Heart right ventricle (tissue), 16 donors: ENCODE measurements around the gene ITM2C. TPM values are rescaled to one million over a fixed set of nuclear protein-coding genes. Genes with fewer than 3 reads are reported as not detected.

ENCODE experiments used
- ATAC-seq, 8 donors: fragments of 200-7000 bp; cut with Tn5 transposase; one replicate each; pipeline ENCODE4 v1.9.1; 2020; ENCODE audit warnings: mild to moderate bottlenecking in 8 of 8, moderate library complexity in 8 of 8, moderate number of reproducible peaks in 1 of 8
- DNase-seq, 2 donors: peaks; one replicate each; pipeline ENCODE4 v3.0.0-alpha.2; 2020
- H3K27ac ChIP-seq, 10 donors: fragments of 200-600 bp; sonication (generic) in 2 of 10; one replicate each; pipeline versions ENCODE4 v1.5.0 to v1.8.0; 2020 to 2022; ENCODE audit warnings: mild to moderate bottlenecking in 3 of 10
- H3K27me3 ChIP-seq, 7 donors: fragments of 200-600 bp; one replicate each; pipeline ENCODE4 v1.8.0; 2021 to 2022; ENCODE audit warnings: mild to moderate bottlenecking in 2 of 7
- H3K36me3 ChIP-seq, 9 donors: fragments of 200-600 bp; sonication (generic) in 1 of 9; one replicate each; pipeline versions ENCODE4 v1.5.0 to v1.8.0; 2020 to 2022; ENCODE audit warnings: mild to moderate bottlenecking in 2 of 9
- H3K4me1 ChIP-seq, 9 donors: fragments of 200-600 bp; sonication (generic) in 1 of 9; one replicate each; pipeline versions ENCODE4 v1.5.0 to v1.8.0; 2020 to 2022; ENCODE audit warnings: mild to moderate bottlenecking in 4 of 9
- H3K4me3 ChIP-seq, 10 donors: fragments of 200-600 bp; sonication (generic) in 2 of 10; one replicate each; pipeline versions ENCODE4 v1.5.0 to v1.8.0; 2020 to 2022; ENCODE audit warnings: mild to moderate bottlenecking in 7 of 10, moderate library complexity in 2 of 10
- H3K9me3 ChIP-seq, 11 donors: fragments of 200-600 bp in 10 of 11; sonication (generic) in 2 of 11; one replicate each; pipeline versions ENCODE4 v1.5.0 to v1.8.0; 2013 to 2022; ENCODE audit warnings: mild to moderate bottlenecking in 2 of 11, control low read depth in 1 of 11, moderate library complexity in 1 of 11
- CTCF ChIP-seq, 9 donors: fragments of 200-600 bp; sonication (generic) in 2 of 9; IDR thresholded peaks; one replicate each; pipeline versions ENCODE4 v1.5.0 to v1.8.0; 2021 to 2022; ENCODE audit warnings: antibody characterized with exemption in 9 of 9, mild to moderate bottlenecking in 5 of 9, moderate library complexity in 1 of 9
- WGBS, 2 donors: extraction: QIAGEN DNeasy Blood & Tissue Kit; methylation state at CpG; one replicate each; pipeline ENCODE4 v1.1.7; 2013; ENCODE audit warnings: inconsistent platforms in 1 of 2; 5-methylcytosine and 5-hydroxymethylcytosine counted together
- intact Hi-C, 10 donors: fragments of 100-400 bp; cut with DNase I; formaldehyde crosslinking; loops; one replicate each; pipeline versions ENCODE4 v1.11.1 to v1.14.2; 2022
- polyA plus RNA-seq, 2 donors: library from polyadenylated mRNA; stranded (reverse); fragments of 200-250 nt; gene quantifications; one replicate each; pipeline ENCODE4 v1.2.3, GENCODE V29; 2013
- total RNA-seq, 10 donors: library from RNA; stranded (reverse); fragmentation: NEBNext Ultra II Directional in 3 of 10; extraction: Animal tissue kit (Norgen Biotek cat#: 25700) in 3 of 10; gene quantifications; one replicate each; pipeline versions ENCODE4 v1.2.1 to v1.2.4, GENCODE V29; 2021 to 2023
- donor health status: Arrhythmogenic right ventricular cardiomyopathy.
- donor health status: ischemic (EF 13 %, LVEDD 7.1; RV severe dilation, severe dysfunction).
- donor health status: healthy with polysubstance abuse.
- donor health status: DM: no; HTN: yes; CAD: no.
- donor health status: DM: no; HTN: no; CAD: no.
- donor health status: ischemic (EF 25% LVEDD 6.9; RV normal size, moderate dysfunction).
- donor health status: ischemic (EF 25% LVEDD 5.7; RV mildly dilated, moderate dysfunction).
- donor health status: healthy.
- donor health status: DM: yes; HTN: yes; CAD: no.
- donor health status: Ischemic cardiomyopathy.
- donor health status: ischemic (EF 35%, LVEDD 5.7; RV mildly dilated, moderate dysfunction).
- donor health status: nonischemic (EF 11% LVEDD 7.7; RV severe dilation, severe dysfunction).
- donor health status: DM: yes; HTN: yes; CAD: no.
- donor health status: PGD.
- donor health status: ischemic (EF 29% LVEDD 5.4; RV normal size, mild dysfunction).
- donor health status: nonischemic (EF 23%, LVEDD 6.1; RV moderate dilation, normal function).

The ITM2C gene
- total and polyA plus RNA-seq, 12 donors, result 12.1 to 32.7 (median 22.2) TPM

GRCh38 chr2:230891509-230891908 is 26.8 kb downstream of the ITM2C start:
- no peak for ATAC-seq
- no peaks in the 10 kb centered on the region for H3K9me3 ChIP-seq
- H3K27ac ChIP-seq, result no peak overlapping the region
- no peak for TF ChIP-seq CTCF (IDR thresholded peaks at IDR 0.05)
- H3K36me3 ChIP-seq, result no peaks in the 10 kb centered on the region
- H3K27me3 ChIP-seq, result peaks cover 0 to 14% (median 0%) of the 10 kb centered on the region in 7 donors
- no peak overlapping the region for H3K4me3 ChIP-seq
- no peaks in the 10 kb centered on the region for H3K4me1 ChIP-seq
- intact Hi-C loops, result no loop called here
- 63 to 64% methylated on average over 6 of the region's 6 CpGs for WGBS, 2 donors
- no peak for DNase-seq

- no peak overlapping the region for H3K27ac ChIP-seq
- no peak for TF ChIP-seq CTCF (IDR thresholded peaks at IDR 0.05)
- H3K4me1 ChIP-seq, result no peaks in the 10 kb centered on the region
- no peaks in the 10 kb centered on the region for H3K9me3 ChIP-seq
- ATAC-seq (no peak), DNase-seq (no peak)
- WGBS, 2 donors, result 46 to 61% methylated on average over 6 of the region's 6 CpGs
- no peaks in the 10 kb centered on the region for H3K36me3 ChIP-seq
- intact Hi-C loops, result no loop called here
- H3K4me3 ChIP-seq, result no peak overlapping the region
- H3K27me3 ChIP-seq, result peaks cover 0 to 14% (median 0%) of the 10 kb centered on the region in 7 donors
Observed at GRCh38 chr2:230893338-230893737, 28.6 kb downstream of the ITM2C start.

GRCh38 chr2:230893841-230894781 is 29.4 kb downstream of the ITM2C start:
- Histone ChIP-seq H3K9me3 (no peaks in the 10 kb centered on the region), H3K4me3 (no peak overlapping the region), H3K36me3 (no peaks in the 10 kb centered on the region), H3K27me3 (peaks cover 0 to 14% (median 0%) of the 10 kb centered on the region in 7 donors), H3K27ac (no peak overlapping the region), H3K4me1 (peaks cover 0 to 3% (median 0%) of the 10 kb centered on the region in 9 donors)
- 75 to 85% methylated on average over 19 of the region's 19 CpGs for WGBS, 2 donors
- DNase-seq (no peak), ATAC-seq (no peak)
- no peak for TF ChIP-seq CTCF (IDR thresholded peaks at IDR 0.05)
- intact Hi-C loops, result no loop called here

GRCh38 chr2:230895536-230896345 is 31.0 kb downstream of the ITM2C start:
- DNase-seq (no peak), ATAC-seq (no peak)
- Histone ChIP-seq H3K4me1 (peaks cover 0 to 11% (median 0%) of the 10 kb centered on the region in 9 donors), H3K27ac (no peak overlapping the region), H3K4me3 (no peak overlapping the region), H3K27me3 (peaks cover 0 to 14% (median 0%) of the 10 kb centered on the region in 7 donors), H3K36me3 (no peaks in the 10 kb centered on the region), H3K9me3 (no peaks in the 10 kb centered on the region)
- no peak for TF ChIP-seq CTCF (IDR thresholded peaks at IDR 0.05)
- intact Hi-C loops, result no loop called here
- whole genome bisulfite sequencing, 2 donors, result 61 to 64% methylated on average over 6 of the region's 6 CpGs
